Stimulated activated naive CD4-positive, alpha-beta T cell (primary cell): ENCODE results near the gene ACTRT2.

Source experiments
- DNase-seq, 6 experiments: peaks; one replicate each; lab custom pipeline; 2025; lab: John Stamatoyannopoulos, UW

ACTRT2 gene

DNA sequence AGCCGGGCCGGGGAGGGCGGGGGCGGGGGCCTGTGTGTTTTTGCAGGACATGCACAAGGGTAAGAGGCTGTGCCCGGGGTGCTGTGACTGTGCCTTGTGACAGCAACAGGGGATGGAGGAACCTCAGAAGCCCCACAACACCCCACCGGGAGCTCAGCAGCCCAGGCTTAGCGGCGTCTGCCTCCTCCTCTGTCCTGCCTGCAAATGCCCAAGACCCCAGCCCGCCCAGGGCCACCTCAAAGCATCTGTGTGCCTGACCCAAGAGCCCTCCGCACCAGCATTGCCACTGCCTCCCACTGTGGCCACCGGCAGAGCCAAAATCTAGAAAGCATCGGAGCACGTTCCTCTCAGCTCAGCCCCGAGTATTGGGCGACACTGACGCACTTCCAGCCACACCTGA is 2.7 kb upstream of the ACTRT2 start:
- DNase-seq, result no peak

DNA sequence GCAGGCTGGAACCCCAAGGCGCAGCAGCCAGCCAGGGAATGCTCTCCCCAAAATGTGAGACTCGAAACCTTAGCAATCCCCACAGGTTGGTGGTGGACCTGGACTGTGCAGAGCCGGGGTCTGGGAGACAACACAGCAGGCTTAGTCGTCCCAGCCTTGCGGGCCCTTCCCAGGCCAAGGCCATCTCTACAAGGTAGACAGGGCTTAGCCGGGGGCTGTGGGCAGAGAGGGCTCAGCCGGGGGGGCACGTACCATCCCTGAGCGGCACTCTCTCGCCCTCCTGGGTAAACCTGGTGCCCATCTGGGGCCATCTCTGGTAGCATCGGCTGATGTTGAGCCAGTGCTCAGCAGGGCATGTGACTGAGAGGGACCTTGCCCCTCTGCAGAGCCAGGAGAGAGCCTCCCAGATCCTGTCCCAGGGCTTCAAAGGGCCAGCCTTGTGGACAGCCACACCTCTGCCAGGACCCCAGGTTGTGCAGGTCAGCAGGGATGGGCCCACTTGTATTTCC is 2.2 kb upstream of the ACTRT2 start:
- no peak for DNase-seq

DNA sequence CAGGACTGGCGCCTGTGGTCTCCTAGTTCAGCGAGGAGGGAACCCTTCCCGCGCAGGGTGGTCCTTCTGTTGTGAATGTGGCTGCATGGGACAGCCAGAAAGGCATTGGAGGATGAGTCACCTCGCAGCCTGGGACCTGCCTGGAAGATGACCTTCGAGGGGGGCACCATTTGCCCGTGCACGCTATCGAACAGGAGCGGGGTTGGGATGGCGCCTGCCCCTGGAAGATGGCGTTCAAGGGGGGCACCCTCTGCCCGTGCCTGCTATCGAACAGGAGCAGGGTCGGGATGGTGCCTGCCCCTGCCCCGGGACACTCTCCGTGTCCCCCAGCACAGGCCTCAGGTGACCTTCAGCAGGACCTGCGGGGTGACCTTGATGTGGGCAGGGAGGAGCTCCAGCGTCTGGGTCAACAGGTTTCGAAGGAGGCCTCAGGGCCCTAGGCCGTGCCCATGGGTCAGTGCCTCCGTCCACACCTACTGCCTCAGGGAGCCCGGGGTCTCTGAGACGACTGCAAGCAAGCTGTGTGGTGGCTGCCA is 1.7 kb upstream of the ACTRT2 start:
- DNase-seq, result no peak

DNA sequence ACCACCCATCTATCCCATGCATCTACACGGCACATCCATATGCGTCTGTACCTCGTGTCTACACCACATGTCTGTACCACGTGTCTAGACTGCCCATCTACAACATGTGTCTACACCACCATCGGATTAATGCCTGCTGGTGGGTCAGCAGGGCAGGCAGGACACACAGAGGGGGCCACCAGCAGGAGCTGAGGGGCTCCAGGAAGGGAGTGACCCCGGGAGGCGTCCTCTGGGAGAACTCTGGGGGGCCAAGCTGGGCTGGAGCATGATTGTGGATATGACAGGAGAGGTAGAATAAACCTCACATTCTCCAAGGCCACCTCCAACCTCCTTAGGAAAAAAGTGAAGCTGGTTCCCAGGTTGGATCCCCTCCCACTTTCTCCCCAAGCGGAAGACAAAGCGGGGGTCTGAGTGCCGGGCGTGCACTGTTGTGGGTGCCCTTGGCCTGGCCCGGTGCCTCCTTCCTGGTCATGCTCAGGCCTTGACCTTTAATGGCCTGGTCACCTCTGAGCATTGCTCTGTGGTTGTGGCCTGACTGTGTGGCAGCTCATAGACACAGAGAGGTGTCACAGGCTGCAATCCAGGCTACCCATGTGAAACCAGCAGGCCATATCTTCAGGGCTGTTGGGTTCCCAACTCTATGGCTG is 881 bp upstream of the ACTRT2 start:
- no peak for DNase-seq

DNA sequence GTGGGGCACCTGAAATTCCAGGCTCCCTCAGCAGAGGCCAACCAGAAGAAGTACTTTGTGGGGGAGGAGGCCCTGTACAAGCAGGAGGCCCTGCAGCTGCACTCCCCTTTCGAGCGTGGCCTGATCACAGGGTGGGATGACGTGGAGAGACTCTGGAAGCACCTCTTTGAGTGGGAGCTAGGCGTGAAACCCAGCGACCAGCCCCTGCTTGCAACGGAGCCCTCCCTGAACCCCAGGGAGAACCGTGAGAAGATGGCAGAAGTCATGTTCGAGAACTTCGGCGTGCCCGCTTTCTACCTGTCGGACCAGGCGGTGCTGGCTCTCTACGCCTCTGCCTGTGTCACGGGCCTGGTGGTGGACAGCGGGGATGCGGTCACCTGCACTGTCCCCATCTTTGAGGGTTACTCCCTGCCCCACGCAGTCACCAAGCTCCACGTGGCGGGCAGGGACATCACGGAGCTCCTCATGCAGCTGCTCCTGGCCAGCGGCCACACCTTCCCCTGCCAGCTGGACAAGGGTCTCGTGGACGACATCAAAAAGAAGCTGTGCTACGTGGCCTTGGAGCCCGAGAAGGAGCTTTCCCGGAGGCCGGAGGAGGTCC is 634 bp downstream of the ACTRT2 start:
- DNase-seq, result no peak

DNA sequence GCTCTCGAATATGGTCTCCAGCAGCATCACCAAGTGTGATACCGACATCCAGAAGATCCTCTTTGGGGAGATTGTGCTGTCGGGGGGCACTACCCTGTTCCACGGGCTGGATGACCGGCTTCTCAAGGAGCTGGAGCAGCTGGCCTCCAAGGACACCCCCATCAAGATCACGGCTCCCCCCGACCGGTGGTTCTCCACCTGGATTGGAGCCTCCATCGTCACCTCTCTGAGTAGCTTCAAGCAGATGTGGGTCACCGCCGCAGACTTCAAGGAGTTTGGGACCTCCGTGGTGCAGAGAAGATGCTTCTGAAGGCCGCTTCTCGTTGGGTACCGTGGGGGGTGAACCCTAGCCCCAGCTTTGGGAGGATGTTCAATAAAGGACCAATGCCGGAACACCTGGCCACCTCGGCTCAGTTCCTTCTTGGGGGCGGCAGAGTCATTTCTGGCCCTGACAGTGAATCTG is 1.3 kb downstream of the ACTRT2 start:
- DNase-seq, result no peak

DNA sequence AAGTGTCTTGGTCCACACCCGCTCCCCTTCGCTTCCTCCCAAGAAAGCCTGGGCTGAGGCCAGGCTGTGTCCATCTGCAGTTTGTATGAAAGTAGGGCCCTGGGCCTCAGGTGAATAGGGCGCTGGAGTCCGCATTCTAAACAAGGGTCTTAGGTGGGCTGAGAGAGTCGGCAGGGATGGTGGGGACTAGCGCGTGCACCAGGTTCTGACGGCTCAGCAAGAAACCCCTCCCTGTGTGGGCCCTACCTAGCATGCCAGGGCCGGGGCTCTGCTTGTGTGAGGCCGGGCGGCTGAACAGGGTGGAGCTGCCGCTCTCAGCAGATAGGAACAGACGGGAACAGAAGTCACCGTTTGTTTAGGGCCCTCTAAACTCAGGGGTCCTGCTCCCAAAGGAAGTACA is 1.7 kb downstream of the ACTRT2 start:
- no peak for DNase-seq

DNA sequence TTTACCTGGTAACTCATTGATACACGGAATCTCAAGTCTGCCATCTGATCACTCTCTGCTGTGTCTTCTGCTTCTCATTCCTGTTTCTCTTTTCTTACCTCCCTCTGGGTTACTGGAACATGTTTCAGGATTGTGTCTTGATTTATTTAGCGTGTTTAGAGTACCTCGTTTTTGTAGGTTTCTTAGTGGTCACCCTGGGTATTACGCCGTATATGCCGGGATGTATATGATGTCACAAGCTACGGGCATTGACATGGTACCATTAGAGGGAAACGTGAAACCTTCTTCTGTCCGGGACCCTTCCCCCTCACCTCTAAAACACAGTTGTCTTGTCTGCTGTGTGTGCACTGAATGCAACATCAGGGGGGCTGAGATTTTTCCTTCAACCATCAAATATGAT is 2.8 kb downstream of the ACTRT2 start:
- DNase-seq, result no peak

DNA sequence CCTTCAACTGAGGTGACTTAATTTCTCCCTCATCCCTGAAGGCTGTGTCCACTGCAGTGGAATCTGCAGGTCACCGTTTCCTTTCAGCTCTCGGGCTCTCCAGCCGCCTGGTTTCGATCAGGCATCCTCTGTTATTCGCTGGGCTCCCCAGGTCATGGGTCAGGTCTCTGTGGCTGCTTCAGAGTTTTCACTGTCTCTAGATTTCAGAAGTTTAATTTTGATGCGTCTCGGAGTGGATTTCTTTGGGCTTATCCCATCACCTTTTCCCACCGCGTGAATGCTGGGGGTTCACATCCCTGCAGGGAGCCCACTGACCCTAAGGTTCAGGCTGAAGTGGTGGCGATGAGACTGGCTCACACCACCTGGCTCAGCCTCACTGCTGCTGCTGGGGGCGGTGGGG is 3.3 kb downstream of the ACTRT2 start:
- DNase-seq, result no peak

DNA sequence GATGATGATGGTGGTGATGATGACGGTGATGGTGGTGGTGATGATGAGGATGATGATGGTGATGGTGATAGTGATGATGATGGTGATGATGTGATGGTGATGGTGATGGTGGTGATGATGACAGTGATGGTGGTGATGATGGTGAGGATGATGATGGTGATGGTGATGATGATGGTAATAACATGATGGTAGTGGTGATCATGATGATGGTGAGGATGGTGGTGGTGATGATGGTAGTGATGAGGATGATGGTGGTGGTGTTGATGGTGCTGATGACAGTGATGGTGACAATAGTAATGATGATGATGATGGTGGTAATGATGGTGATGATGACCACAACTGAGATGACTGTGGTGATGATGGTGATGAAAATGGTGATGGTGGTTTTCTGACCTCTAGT is 4.9 kb downstream of the ACTRT2 start:
- no peak for DNase-seq

DNA sequence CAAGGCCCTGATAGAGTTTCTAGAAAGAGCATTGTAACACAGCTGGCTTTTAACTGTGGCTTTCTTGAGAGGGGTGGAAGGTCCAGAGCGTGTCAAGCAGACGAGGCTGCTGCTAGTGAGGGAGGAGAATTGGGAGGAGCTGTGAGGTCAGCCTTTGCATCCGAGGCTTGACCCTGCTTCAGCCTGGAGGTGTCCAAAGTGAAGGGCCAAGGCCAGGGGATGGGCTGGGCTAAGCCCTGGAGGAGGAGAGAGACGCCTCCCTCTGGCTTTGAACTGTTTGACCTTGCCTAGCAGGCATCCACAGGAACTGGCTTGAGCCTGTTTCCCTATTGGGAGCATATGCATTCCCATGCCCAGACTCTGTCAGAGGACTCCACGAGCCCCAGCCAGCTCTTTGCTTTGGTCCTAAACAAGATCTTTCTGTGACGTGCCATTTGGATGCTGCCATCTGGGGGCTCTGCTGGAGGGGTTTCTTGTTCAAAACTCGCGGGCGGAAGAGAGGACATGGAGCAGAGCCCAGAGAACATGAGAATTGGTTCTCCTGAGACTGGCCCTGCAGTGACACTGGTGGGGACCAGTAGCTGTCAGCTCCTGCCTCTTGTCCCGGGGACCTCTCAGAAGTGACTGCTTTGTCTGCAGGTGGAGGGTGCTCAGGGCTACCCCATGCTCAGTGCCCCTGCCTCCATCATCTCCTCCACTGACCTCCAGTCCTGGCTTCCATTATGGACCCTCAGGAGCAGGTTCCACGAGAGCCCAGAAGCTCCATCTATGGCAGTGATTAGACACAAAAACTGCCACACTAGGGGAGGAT is 5.5 kb downstream of the ACTRT2 start:
- DNase-seq, result no peak

DNA sequence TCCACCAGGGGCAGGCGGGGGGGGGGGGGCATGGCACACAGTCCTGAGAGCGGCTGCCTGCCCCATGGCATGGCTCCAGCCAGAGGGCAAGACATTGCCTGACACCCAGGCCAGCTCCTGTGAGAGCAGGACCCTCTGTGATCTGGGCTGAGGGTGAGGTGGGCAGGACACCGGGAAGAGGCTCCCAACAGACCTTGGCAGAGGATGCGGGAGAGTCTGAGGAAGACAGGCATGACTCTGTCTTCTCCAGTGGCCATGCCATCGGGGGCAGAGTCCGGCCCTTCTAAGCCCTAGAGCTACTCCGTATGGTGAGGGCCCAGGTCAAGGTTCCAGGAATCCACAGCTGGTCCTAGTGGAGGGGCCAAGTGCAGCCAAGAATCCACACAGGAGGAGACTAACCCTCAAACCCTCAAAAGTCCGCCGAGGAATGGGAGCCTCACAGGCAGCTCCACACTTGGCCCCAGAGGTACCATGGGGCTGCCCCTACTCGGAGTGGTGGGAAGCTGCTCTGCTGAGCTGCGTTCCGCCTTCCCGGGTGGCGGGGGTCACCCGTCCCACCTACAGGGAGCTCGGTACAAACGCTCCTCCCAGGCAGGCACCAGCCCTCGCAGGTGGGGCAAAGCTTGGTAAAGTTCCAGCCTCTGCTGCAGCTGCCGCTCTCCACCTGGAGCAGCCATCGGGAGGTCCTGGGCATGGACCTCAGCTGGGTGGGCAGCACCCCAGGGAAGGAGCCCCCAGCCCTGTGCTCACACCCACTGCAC is 6.5 kb downstream of the ACTRT2 start:
- DNase-seq, result no peak

DNA sequence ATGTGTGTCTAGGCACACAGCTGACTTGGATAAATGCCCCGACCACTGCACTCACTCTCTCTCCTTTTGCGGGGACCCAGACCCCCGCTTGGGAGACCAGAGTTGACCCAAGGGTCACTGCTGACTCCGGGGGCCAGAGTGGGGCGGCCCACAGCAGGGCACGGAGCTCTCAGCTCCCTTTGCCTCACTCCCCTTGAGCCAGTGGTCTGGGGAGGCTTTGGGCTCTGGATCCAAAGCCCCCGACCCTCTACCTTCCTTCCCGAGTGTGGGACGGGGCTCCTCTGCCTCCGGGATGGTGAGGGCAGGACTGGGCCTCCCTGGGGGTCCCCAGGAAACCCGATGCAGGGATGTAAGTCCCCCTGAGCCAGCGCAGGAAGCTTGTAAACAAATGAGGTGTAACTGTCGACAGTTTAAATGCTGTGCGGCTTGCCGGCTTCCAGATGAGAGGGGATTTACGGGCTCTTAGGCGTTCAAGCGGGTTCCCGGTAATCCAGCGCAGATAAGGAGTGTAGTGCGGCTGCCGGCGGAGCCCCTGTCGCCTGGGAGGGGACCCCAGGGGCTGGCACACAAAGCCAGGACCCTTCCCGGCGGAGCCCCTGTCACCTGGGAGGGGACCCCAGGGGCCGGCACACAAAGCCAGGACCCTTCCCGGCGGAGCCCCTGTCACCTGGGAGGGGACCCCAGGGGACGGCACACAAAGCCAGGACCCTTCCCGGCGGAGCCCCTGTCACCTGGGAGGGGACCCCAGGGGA is 7.4 kb downstream of the ACTRT2 start:
- no peak for DNase-seq

DNA sequence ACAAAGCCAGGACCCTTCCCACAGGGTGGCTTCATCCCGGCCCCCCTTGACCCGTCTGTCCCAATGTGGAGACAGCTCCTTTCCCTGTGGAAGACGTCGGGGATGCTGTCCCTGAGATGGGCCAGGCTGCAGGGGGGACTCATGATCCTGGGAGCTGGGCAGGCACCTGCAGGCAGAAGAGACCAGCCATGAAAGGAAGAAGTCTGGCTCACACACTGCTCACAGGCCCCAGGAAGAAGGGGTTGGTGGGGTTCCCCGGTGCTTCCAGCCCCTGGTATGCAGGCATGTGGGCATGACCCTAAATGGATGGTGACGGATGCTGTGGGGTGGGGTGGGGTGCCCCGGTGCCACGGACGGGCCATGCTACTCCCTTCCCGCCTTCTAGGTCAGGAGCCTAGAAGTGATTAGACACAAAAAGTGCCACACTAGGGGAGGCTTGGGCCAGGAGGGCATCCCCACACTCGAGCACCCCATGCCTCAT is 8.3 kb downstream of the ACTRT2 start:
- no peak for DNase-seq

DNA sequence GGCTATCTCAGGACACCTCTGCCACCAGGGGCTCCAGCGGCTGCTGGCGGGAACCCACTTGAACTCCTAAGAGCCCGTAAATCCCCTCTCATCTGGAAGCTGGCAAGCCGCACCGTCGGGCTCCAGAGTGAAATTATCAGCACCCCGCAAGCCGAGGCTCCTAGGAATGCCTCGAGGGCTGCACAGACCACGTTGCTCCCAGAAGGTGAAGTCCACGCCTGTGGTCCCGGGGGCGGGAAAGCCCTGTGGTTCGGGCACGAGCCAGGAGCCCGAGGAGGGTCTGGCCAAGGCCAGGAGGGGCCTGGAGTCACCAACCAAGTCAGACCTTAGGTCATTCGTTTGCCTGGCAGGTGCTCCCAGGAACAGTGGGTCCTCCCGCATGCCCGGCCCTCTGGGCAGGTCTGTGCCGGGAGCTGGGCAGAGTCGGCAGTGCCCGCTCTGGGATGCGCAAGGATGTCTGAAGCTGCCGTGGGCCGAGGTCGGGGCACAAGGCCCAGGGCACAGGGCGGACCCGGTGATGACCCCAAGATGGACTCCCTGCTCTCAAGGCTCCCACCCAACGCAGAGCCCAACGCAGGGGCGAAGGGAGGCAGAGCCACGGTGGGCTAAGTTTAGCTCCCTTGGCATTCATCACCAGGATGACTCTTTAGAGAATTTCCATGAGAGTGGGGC is 8.9 kb downstream of the ACTRT2 start:
- DNase-seq, result no peak

DNA sequence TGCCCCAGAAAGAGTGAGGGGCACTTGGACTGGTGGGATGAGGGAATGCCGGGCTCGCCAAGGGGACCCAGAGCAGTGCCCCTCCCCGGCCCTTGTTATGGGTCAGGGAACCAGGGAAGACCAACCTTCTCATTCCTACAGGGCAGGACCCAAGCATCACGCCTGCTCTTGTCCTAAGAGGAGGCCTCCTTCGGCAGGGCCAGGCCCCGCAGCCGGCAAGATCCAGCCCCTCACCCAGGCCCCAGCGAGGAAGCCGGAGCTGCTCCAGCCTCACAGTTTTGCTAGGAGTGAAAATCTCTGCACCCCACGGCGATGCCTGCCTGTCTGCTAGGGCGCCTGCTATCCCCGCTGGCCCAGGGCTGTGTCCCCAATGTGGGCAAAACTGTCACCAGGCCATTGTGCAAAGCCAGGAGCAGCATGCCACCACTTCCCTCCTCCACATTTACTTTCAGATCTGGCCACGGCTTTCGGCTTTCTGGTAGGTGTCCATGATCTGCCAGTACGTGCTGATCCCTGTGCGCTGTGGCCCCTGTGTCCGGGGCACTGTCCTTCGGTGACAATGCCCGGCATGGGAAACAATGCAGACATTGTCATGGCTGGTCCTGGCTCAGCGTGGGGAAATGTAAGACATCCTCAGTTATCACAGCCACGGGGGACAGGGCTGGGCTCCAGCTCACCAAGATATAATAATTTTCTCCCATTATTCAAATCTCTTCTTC is 9.6 kb downstream of the ACTRT2 start:
- DNase-seq, result no peak

DNA sequence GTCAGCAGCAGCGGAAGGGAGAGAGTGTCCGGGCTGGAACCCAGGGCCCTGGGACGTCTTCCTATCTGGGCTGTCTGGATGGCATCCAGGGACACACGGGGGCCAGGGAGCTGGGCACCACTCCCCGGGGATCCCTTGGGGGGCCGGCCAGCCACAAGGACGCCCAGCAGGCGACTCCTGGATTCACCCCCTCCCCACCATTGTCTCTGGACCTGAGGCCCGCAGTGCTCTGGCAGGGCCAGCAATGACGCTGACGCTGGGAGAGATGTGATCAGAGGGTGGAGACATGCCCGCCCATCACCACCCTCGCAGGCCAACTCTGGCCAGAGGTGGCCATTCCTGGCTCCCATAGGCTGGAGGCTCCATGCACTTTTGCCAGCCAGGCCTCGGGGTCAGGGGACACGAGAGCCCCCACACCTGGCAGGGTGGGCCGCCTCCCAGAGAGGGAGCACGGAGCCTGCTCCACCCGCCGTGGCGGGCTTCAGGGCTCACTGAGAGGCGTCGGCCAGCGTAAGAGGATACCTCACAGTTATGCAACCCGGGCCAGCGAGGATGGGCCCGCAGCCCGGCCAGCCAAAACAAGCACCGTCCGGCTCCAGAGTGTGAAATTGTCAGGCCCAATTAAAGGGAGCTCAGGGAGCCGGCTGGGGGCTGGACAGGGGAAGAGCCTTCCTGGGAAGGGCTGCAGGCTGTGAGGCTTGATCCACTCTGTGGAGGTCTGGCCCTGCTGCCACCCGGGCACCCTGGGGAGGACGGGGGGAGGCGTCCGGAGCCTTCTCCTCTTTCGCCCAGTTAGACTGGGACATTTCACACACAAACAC is 10.3 kb downstream of the ACTRT2 start:
- no peak for DNase-seq

DNA sequence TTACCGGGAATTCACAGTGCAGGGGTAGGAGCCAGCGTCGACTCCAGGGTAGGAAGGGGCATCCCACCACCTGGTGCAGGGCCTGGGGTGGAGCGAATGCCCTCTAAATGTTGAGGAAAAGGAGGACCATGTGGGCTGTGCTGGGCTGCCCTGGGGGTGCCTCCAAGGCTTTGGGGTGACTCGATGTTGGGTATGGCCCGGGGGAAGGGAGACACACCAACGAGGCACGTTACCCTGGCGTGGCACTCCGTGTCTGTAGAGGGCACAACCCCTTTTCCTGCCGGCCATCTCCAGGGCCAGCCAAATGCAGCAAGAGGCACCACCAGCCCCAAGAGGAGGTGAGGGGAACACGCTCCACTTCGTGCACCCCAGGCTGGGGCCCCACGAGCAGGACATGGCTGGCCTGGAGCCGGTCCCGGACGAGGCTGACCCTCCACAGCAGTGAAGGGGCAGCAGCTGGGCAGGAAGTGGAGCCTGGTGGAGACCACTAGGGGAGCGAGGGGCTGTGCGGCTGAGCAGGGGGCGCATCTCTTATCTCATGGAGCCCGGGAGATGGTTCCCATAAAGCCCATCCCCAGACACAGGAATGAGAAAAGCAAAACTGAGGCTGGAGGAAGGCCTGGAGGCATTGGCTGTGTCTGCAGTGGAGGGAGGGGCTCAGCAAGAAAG is 11.2 kb downstream of the ACTRT2 start:
- no peak for DNase-seq
